CD4-positive, alpha-beta T cell treated with Interleukin-12 subunit alpha and Interleukin-12 subunit beta, for 1 hour (primary cell): Measurements from ENCODE around the gene CTH.
"Not testable (repeated sequence)": the region's sequence is repeated elsewhere in the genome, so short reads cannot be mapped to it uniquely, and the experiment has no call there.

Experiments
- DNase-seq: peaks from one replicate; pipeline ENCODE4 v3.0.0-alpha.2; 2020

Gene CTH

DNA sequence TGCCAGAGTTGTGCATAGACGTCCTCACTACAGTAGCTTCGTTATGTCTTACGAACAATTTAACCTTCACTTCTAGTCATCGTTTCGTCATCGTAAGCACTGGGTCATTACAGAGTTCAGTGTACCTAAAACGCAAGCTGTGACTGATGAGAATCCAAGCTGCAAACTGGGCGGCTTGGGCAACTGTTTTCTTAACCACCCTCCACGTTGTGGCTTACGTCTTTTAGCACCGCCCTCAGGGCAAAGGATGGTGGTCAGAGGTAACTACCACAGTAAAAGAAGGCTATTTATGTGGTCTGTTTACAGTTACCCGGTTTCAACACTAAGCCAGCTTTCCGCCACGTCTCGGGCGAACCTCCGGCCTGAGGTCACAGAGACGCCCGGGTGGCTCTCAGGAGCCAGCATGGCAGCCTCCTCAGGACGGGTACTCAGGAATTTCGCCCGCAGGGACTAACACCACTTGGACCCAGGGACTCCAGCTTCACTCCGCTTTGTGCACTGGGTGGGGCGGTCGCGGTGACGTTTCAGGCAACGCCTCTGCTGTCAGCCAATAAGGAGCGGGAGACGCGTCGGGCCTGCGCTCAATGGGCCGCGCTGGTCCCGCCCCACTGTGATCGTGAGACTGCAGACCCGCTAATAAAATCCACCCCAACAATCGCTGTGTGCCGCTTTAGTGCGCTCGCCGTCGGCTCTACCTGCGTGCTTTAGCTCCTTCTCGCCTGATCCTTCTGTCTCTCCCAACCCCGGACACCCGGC, at the start of gene CTH:
CTH (plus strand) TSS at position 665 of the 756 bp plus-strand sequence. CDS start 148 bp downstream, outside the sequence.
- peak; percentile 93 for DNase-seq

DNA sequence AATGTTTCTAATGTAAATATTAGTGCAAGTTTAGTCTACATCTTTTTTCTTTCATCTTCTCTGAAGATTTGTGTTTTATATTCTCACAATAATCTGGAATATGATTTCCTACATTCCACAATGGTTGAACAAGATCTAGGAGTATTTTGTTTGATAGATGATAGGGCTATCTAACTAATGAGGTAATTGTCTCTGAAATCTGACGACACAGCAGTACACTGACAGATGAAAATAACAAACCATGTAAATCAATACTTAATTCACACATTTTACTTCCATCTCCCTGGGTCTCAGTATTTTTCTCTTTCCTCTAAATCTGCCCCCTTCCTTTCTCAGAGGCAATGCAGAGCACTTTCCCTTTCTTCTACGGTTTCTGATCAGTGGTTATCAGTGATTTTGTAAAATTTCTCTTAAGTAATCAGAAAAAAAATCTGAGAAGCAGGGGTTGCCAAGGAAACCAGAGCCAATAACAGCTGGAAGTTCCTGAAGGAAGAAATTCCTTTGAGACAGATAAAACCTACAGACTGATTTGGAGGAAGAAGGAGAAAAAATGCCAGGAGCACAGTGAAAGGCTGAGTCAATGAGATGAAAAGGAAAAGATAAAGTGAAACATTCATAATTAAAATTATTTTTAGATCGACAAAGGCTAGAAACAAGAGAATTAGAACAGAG, 49.2 kb upstream of the CTH start:
- no peak for DNase-seq

DNA sequence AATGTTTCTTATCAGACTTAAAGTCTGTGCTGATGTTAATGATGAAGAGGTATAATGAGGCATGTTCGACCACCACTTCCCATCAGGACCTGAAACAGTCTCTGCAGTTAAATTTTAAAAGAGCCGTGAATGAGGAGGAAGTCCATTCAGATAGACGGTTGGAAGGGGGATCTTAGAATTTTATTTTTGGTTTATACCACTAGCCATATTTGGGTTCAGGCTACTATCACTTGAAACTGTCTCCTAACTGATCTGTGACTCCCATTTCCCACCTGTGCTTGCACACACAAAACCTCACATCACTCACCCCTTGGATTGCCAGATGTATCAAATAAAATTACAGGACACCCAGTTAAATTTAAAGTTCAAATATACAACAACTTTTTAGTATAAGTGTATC, 46.6 kb upstream of the CTH start:
- DNase-seq: no peak

DNA sequence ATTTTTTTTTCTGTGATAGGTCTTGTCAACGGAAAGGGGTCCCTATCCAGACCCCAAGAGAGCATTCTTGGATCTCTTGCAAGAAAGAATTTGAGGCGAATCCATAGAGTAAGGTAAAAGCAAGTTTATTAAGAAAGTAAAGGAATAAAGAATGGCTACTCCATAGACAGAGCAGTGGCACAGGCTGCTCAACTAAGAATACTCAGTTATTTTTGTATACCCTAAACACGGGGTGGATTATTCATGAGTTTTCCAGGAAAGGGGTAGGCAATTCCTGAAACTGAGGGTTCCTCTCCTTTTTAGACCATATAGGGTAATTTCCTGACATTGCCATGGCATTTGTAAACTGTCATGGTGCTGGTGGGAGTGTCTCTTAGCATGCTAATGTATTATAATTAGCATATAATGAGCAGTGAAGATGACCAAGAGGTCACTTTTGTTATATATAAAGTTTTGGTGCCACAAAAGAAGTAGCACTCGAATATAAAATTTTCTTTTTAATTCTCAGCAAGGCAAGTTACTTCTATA, 44.6 kb upstream of the CTH start:
- DNase-seq: not testable (repeated sequence)

DNA sequence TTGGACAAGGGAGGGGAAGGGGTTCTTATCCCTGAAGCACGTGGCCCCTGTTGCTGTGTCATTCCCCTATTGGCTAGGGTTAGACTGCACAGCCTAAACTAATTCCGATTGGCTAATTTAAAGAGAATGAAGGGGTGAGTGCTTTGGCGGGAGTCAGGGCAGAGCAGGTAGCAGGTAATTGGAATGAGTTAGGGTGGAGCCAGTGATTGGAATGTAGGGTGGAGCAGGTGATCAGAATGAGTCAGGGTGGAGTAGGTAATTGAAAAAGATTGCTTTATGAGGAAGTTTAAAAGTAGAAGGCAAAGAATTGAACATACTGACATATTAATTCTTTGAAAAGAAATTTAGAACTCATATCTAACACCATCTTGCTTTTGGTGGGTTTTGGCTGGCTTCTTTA, 44.1 kb upstream of the CTH start:
- DNase-seq: not testable (repeated sequence)

DNA sequence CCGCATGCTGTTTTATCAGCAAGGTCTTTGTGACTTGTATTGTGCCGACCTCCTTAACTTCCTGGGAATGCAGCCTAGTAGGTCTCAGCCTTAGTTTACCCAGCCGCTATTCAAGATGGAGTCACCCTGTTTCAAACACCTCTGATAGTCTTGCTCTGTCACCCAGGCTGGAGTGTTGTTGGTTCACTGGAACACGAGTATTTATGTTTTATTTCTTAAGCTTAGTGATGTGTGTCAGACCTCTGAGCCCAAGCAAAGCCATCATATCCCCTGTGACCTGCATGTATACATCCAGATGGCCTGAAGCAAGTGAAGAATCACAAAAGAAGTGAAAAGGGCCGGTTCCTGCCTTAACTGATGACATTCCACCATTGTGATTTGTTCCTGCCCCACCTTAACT, 43.7 kb upstream of the CTH start:
- not testable (repeated sequence) for DNase-seq

DNA sequence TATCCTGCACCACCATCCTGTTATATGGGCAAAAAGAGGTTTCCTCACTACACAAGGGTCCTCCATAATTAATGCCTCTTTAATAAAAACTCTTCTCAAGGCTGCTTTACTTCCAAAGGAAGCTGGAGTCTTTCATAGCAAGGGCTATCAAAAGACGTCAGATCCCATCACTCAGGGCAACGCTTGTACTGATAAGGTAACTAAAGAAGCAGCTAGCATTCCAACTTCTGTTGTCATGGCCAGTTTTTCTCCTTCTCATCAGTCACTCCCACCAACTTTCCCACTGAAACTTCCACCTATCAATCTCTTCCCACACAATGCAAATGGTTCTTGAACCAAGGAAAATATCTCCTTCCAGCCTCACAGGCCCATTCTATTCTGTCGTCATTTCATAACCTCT, 39.5 kb upstream of the CTH start:
- not testable (repeated sequence) for DNase-seq

DNA sequence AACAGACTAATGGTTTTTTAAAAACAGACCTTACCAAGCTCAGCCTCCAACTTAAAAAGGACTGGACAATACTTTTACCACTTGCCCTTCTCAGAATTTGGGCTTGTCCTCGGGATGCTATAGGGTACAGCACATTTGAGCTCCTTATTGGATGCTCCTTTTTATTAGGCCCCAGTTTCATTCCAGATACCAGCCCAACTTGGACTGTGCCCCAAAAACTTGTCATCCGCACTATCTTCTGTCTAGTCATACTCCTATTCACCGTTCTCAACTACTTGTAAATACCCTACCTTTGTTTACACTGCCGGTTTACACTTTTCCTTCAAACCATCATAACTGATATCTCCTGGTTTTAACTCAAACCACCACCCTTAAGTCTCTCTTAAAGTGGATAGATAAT, 38.6 kb upstream of the CTH start:
- DNase-seq: no peak

DNA sequence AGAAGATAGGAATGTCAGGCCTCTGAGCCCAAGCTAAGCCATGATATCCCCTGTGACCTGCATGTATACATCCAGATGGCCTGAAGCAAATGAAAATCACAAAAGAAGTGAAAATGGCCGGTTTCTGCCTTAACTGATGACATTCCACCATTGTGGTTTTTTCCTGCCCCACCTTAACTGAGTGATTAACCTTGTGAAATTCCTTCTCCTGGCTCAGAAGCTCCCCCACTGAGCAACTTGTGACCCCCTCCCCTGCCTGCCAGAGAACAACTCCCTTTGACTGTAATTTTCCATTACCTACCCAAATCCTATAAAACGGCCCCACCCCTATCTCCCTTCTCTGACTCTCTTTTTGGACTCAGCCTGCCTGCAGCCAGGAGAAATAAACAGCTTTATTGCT, 37.5 kb upstream of the CTH start:
- not testable (repeated sequence) for DNase-seq

DNA sequence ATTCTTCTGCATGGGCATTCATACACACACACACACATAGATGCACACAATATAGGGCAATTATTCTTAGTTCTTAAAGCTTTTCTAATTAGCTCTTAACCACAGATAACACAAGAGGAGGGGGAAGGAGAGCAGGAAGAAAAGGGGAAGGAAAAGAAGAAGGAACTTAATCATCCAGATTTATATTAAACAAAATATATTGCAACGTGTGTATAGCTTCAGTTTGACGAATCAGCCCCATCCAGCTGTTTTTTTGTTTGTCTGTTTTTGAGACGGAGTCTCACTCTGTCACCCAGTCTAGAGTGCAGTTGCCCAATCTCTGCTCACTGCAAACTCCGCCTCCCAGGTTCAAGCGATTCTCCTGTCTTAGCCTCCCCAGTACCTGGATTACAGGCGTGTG, 34.9 kb upstream of the CTH start:
- DNase-seq: no peak

DNA sequence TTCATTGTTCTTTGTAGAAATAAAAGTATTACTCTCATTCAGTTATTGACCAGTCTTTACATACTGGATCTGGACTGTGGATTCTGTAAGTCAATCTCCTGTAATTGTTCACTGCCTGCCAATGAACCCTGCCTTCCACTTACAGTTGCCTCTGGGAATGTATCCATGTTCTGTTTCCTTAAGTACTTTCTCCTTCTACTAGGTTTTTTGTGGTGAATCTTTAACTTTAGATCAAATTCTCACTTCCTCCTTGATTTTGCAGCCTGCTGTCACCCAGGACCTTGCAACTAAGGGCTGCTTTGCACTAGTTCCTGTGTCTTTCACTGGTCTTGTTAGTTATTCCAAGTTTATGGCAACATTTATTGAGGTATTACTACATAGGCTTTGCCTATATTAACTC, 28.4 kb upstream of the CTH start:
- no peak for DNase-seq

DNA sequence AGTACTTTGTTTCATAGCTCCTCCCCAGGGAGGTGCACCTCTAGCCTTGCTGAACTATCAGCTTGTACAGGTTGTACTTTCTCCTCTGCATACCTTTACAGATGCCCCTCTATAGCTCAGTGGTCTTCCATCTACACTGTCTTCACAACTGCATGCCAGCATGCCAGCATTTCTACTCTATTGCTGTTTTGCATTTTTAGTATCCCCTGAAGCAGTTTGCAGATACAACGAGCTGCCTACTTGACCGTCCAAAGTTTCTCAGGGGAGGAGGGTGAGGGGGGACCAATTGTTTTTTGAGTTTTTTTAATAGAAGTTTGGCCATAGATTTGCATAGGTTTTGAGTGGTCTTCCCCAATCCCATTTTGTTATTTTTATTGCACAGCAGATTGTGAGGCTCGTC, 27.6 kb upstream of the CTH start:
- DNase-seq: no peak

DNA sequence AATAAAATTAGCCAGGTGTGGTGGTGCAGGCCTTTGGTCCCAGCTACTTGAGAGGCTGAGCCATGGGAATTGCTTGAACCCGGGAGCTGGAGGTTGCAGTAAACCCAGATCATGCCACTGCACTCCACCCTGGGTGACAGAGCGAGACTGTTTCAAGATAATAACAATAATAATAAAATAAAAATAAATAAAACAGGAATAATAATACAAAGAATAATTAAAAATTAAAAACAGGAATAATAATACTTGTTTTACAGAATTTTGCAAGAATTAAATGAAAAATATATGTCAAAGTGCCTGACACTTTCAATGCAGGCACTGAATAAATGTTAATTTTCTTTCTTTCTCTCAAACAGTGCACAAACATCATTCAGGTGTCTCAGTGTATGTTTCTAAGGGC, 26.5 kb upstream of the CTH start:
- DNase-seq: no peak

DNA sequence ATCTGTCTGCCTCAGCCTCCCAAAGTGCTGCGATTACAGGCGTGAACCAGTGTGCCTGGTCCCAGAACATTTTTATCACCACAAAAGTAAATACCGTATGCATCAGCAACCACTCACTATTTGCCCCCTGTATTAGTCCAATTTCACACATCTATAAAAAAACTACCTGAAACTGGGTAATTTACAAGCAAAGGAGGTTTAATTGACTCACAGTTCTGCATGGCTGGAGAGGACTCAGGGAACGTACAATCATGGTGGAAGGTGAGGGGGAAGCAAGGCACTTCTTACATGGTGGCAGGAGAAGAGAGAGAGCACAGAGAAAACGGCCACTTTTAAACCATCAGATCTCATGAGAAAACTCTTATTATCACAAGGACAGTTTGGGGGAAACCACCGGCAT, 25.6 kb upstream of the CTH start:
- no peak for DNase-seq

DNA sequence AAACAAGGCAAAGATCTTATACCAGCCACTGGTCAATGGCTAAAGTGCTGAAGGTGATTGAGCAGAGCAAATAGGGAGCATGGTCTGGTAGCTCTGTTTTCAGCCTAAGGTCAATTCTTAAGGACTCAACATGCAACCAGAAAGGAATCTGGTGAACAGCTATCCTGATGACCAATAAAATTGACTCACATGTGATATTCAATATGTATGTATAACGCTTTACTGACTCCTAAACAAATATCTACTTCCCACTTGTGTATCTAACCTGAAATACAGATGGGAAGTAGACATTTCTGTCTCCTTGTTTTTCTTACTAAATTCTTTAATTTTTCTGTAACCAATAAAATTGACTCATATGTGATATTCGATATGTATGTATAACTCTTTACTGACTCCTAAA, 24.9 kb upstream of the CTH start:
- DNase-seq: no peak

DNA sequence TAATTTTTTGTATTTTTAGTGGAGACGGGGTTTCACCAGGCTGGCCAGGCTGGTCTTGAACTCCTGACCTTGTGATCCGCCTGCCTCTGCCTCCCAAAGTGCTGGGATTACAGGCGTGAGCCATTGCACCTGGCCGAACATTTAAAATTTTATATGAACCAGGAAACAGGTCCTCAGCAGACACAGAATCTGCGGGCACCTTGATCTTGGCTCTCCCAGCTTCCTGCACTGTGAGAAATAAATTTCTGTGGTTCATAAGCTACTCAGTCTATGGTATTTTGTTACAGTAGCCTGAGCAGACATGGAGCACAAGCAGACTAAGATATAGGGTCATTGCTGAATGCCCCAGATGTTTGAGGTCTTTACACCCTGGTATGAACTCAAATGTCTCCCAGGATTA, 23.6 kb upstream of the CTH start:
- DNase-seq: no peak

DNA sequence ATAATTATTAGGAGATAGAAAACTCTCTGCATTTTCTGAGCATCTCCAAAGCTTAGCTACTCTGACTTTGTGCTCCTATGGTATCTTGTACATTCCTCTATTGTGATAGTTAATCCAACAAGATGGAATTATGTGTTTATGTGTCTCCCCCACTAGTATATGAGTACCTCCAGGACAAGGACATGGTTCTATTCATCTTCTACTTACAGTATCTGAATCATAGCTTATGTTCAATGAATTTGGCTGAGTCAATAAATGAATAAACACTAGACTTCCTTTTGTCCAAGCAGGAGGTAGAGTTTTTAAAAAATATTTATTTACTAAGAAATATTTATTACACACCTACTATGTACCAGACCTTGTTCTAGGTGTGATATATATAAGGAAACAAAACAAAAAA, 18.4 kb upstream of the CTH start:
- DNase-seq: no peak

DNA sequence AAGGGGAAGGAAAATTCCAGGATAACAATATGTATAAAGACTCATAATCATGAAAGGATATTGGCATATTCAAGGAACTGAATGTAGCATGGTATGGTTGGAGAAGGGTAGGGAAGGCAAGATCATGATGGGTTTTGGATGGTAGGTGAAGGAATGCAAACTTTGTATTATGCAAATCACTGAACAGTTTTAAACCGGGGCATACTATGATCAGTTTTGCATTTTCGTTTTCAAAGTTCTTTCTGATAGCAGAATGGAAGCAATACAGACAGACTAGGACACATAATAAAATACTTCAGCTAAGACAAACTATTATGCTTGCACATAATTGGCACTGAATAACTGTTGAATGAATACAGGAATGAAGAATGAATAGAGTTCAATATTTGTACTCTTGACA, 14.5 kb upstream of the CTH start:
- DNase-seq: no peak

DNA sequence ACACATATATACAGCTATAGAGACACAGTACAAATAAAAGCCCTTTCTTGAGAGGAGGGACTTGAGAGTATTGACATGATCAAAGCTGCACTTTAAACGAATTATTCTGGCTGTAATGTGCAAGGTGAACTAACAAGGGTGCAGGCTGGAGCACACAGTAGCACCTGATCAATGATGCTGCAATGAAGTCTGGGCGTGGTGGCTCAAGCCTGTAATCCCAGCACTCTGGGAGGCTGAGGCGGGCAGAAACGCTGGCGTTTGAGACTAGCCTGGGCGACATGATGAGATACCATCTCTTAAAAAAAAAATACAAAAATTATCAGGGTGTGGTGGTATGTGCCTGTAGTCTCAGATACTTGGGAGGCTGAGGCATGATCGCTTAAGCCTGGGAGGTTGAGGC, 14.1 kb upstream of the CTH start:
- DNase-seq: no peak

DNA sequence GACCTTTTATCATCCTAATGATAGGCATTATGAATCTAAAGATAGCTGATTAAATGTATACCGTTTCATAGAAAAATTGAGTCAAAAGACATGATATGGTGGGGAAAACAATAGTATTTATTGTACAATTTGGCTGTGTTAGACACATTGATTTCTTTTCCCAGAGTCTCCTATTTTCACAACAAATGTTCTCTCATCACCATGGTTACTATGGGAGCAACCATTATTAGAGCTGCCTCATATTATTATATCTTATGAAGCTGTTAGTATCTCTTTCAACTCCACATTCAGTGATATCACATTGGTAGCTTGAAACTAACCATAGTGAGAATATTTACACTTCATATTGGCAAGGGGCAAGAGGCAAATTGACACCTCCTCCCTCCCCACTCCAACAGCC, 10.7 kb upstream of the CTH start:
- DNase-seq: no peak

DNA sequence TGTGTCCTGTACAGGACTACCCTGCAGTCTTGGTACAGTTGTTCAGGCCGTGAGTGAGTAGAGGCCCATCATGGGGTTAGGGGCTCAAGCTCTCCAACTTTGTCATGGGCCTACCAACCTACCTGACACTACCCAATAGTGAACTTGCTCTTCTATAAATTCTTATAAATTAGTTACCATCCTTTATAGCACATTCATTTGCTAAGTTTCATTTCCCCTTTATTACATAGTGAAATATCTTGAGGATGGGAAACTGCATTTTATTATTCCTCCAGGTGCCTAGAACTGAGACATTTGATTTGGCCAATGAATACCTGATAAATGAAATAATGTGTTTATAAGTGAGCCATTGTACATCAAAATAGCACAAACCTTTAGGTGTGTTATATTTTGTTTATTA, 9.1 kb upstream of the CTH start:
- no peak for DNase-seq

DNA sequence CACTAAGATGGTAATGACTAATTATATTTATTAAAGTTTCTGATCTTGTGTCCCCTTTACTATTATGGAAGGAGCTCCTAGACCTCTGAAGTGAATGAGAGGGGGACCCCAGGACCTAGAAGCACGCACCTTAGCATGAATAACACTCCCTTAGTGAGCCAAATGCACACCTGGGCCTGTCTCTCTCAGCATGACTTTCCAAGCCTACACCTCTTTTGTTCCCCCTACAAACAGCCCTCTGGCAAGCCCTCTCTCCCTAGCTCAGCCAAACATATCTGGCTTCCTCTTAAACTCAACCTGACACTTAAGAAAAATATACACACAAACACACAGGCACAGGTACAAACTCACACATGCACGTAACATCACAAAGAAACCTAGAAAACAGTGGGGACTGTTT, 7.3 kb upstream of the CTH start:
- no peak for DNase-seq

DNA sequence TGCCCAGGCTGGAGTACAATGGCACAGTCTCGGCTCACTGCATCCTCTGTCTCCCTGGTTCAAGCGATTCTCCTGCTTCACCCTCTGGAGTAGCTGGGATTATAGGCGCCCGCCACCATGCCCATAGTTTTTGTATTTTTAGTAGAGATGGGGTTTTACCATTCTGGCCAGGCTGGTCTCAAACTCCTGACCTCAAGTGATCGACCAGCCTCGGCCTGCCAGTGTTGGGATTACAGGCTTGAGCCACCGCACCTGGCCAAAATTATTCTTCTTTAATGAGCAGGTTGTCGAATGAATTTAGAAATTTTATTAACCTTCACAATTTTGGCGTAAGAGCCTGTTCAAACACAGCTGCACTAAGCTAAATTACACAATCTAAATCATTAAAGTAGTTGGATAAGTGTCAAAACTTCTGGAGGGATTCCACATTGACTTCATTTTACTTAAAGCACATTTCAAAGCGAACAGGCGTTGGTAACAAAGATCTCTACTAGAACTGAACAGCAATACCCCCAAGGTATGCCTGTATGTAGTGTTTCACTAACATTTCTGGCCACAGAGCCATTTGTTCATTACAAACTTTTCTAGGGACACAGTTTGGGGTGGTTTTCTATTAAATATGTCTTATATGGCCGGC, 5.2 kb upstream of the CTH start:
- no peak for DNase-seq

DNA sequence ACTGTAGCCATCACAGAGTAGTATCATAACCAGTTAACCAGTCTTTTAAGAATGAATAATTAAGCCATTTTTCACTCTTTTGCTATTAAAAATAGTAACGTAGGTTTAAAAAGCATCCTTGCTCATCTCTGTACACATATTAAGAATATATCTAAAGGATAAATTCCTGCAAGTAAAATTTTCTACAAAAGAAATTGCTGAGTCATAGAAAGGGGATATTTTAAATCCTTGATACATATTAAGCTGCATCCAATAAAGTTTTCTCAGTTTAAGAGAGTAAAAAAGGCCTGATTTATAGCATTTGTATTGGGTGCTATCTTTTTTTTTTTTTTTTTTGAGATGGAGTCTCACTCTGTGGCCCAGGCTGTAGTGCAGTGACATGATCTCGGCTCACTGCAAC, 1.9 kb upstream of the CTH start:
- no peak for DNase-seq
